Uterus (tissue), 4 donors: ENCODE data around the gene EIF3I. TPM values are rescaled to one million over a fixed set of nuclear protein-coding genes. Genes with fewer than 3 reads are reported as not detected.

Experiments
- DNase-seq, 2 donors: peaks; one replicate each; pipeline ENCODE4 v3.0.0-alpha.2; 2019 to 2020
- H3K27ac ChIP-seq, 2 donors: fragments of 200-600 bp; sonication (generic); 1 replicate in 1 of 2; 2 replicates in 1 of 2; pipeline ENCODE4 v1.5.1; 2016 to 2018
- H3K27me3 ChIP-seq, 2 donors: fragments of 200-600 bp; sonication (generic); one replicate each; pipeline ENCODE4 v1.5.1; 2018 to 2019; ENCODE audit warnings: control low read depth in 1 of 2
- H3K36me3 ChIP-seq, 2 donors: fragments of 200-600 bp; sonication (generic); one replicate each; pipeline ENCODE4 v1.5.1; 2019; ENCODE audit warnings: control low read depth in 1 of 2
- H3K4me1 ChIP-seq, 2 donors: fragments of 200-600 bp; sonication (generic); one replicate each; pipeline ENCODE4 v1.5.1; 2018 to 2019; ENCODE audit warnings: control low read depth in 1 of 2
- H3K4me3 ChIP-seq, 2 donors: fragments of 200-600 bp; sonication (generic); 1 replicate in 1 of 2; 2 replicates in 1 of 2; pipeline ENCODE4 v1.5.1; 2018 to 2019; ENCODE audit warnings: mild to moderate bottlenecking in 1 of 2
- H3K9me3 ChIP-seq, 2 donors: fragments of 200-600 bp; sonication (generic); one replicate each; pipeline ENCODE4 v1.5.1; 2019; ENCODE audit warnings: control low read depth in 1 of 2
- POLR2A ChIP-seq, 2 donors: fragments of 450-650 bp; IDR thresholded peaks; one replicate each; pipeline ENCODE4 v1.6.1; 2016; ENCODE audit warnings: antibody characterized with exemption in 2 of 2, mild to moderate bottlenecking in 1 of 2, moderate library complexity in 1 of 2
- intact Hi-C: fragments of 100-400 bp; cut with DNase I; formaldehyde crosslinking; loops from one replicate; pipeline ENCODE4 v1.15.1; 2023; ENCODE audit warnings: low total_unique reads
- total RNA-seq, 4 donors: library from RNA; depleted of rRNA in 3 of 4; stranded (reverse); fragments of >200 nt in 3 of 4; gene quantifications; one replicate each; pipeline versions ENCODE4 v1.1.0 to v1.2.4, GENCODE V29; 2014 to 2023
- TF ChIP-seq, protein P1 (sequence below), 4 experiments: fragments of 200-600 bp in 2 of 4; fragments of 450-650 bp in 2 of 4; sonication (generic) in 2 of 4; IDR thresholded peaks; one replicate each; pipeline ENCODE4 v1.5.1; 2016 to 2019; ENCODE audit warnings: antibody characterized with exemption in 4 of 4, mild to moderate bottlenecking in 2 of 4, moderate library complexity in 1 of 4
- donor health status: DM: yes; HTN: yes; CAD: no.

The EIF3I gene
- total RNA-seq, 4 donors from 2014 or later = 111 to 246 (median 143) TPM

DNA sequence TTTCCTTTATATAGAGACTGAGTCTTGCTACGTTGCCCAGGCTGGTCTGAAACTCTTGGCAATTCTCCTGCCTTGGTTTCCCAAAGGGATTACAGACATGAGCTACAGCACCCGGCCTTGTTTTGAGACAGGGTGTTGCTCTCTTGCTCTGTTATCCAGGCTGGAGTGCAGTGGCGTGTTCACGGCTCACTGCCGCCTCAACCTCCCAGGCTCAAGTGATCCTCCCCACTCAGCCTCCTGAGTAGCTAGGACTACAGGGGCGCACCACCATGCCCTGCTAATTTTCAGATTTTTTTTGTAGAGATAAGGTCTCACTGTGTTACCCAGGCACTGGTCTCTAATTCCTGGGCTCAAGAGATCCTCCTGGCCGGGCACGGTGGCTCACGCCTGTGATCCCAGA lies 43.6 kb downstream of the EIF3I start:
- TF ChIP-seq, protein P1, sequence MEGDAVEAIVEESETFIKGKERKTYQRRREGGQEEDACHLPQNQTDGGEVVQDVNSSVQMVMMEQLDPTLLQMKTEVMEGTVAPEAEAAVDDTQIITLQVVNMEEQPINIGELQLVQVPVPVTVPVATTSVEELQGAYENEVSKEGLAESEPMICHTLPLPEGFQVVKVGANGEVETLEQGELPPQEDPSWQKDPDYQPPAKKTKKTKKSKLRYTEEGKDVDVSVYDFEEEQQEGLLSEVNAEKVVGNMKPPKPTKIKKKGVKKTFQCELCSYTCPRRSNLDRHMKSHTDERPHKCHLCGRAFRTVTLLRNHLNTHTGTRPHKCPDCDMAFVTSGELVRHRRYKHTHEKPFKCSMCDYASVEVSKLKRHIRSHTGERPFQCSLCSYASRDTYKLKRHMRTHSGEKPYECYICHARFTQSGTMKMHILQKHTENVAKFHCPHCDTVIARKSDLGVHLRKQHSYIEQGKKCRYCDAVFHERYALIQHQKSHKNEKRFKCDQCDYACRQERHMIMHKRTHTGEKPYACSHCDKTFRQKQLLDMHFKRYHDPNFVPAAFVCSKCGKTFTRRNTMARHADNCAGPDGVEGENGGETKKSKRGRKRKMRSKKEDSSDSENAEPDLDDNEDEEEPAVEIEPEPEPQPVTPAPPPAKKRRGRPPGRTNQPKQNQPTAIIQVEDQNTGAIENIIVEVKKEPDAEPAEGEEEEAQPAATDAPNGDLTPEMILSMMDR (IDR thresholded peaks at IDR 0.05) = no peak
- no peak for TF ChIP-seq POLR2A (IDR thresholded peaks at IDR 0.05)
- Histone ChIP-seq H3K36me3 (no peaks in the 10 kb centered on the region), H3K4me3 (no peak overlapping the region), H3K27me3 (no peaks in the 10 kb centered on the region), H3K9me3 (no peaks in the 10 kb centered on the region), H3K4me1 (no peaks in the 10 kb centered on the region), H3K27ac (no peak overlapping the region)
- intact Hi-C loops = no loop called here
- no peak for DNase-seq

GRCh38 chr1:32266921-32267591 lies 44.8 kb downstream of the EIF3I start:
- no peaks in the 10 kb centered on the region for H3K27me3 ChIP-seq
- no peak for DNase-seq
- no peak for TF ChIP-seq POLR2A (IDR thresholded peaks at IDR 0.05)
- TF ChIP-seq, protein P1 (IDR thresholded peaks at IDR 0.05) = no peak
- no peaks in the 10 kb centered on the region for H3K9me3 ChIP-seq
- H3K4me3 ChIP-seq = no peak overlapping the region
- H3K4me1 ChIP-seq = no peaks in the 10 kb centered on the region
- intact Hi-C loops = no loop called here
- no peak overlapping the region for H3K27ac ChIP-seq
- H3K36me3 ChIP-seq = no peaks in the 10 kb centered on the region

- DNase-seq = no peak
- Histone ChIP-seq H3K4me1 (no peaks in the 10 kb centered on the region), H3K9me3 (no peaks in the 10 kb centered on the region), H3K4me3 (no peak overlapping the region), H3K36me3 (no peaks in the 10 kb centered on the region), H3K27ac (no peak overlapping the region), H3K27me3 (no peaks in the 10 kb centered on the region)
- intact Hi-C loops = no loop called here
- TF ChIP-seq, protein P1 (IDR thresholded peaks at IDR 0.05) = no peak
- no peak for TF ChIP-seq POLR2A (IDR thresholded peaks at IDR 0.05)
Measured at GRCh38 chr1:32269744-32270143, 47.5 kb downstream of the EIF3I start.

DNA sequence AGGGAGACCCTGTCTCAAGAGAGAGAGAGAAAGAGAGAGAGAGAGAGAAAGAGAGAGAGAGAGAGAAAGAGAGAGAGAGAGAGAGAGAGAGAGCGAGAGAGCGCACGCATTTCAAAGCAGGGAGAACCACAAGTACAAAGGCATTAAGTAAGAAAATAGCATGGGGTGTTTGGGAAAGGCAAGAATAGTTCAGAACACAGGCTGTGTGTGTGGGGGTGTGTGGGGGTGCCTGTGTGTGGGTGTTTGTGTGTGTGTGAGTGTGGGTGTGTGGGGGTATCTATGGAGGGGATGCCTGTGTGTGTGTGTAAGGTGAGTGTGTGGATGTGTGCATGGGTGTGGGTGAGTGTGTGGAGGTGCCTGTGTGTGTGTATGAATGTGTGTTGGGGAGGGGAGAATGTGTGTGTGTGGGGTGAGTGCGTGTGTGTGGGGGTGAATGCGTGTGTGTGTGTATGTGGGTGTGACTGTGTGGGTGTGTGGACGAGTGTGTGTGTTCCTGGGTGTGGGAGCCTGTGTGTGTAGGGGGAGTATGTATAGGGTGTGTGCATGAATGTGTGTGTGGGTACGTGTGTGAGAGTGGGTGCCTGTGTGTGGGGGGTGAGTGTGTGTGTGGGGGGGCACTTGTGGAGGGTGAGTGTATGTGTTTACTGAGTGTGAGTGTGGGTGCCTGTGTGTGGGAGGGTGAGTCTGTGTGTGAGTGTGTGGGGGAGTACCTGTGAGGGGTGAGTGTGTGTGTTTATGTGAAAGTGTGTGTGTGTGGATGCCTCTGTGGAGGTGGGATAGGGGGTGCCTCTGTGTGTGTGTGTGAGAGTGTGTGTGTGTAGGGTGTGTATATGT lies 50.6 kb downstream of the EIF3I start:
- Histone ChIP-seq H3K9me3 (no peaks in the 10 kb centered on the region), H3K4me1 (no peaks in the 10 kb centered on the region), H3K27ac (no peak overlapping the region), H3K36me3 (no peaks in the 10 kb centered on the region), H3K27me3 (no peaks in the 10 kb centered on the region), H3K4me3 (no peak overlapping the region)
- TF ChIP-seq POLR2A (IDR thresholded peaks at IDR 0.05) = no peak
- TF ChIP-seq, protein P1 (IDR thresholded peaks at IDR 0.05) = no peak
- no peak for DNase-seq
- intact Hi-C loops = no loop called here
